HEK293 (cell line): ENCODE data around the gene LRRC4C.

ENCODE experiments used
- CTCF ChIA-PET: fragments of 350-600 bp; formaldehyde crosslinking; extraction: SDS; loops from one replicate; lab custom pipeline; 2021; ENCODE audit warnings: antibody characterized with exemption; lab: Yijun Ruan, JAX
- POLR2A ChIA-PET: fragments of 300-600 bp; formaldehyde crosslinking; extraction: SDS; loops from one replicate; lab custom pipeline; 2020; ENCODE audit warnings: antibody characterized with exemption, inconsistent platforms; lab: Yijun Ruan, JAX
- H3K27ac ChIP-seq: fragments of 200-500 bp; sonication (Bioruptor generic); 2 replicates; pipeline ENCODE4 v1.5.1; 2014; ENCODE audit warnings: low read depth, low read length, control low read depth, inconsistent platforms; ENCODE audit errors: extremely low read depth
- H3K36me3 ChIP-seq, 2 experiments: fragments of 200-500 bp in 1 of 2; sonication (Bioruptor generic) in 1 of 2; 1 replicate in 1 of 2; 2 replicates in 1 of 2; pipeline ENCODE4 v1.5.1; 2014 to 2017; ENCODE audit warnings: inconsistent platforms in 2 of 2, low read length in 2 of 2; ENCODE audit not compliant: control insufficient read depth in 2 of 2, insufficient read depth in 1 of 2
- H3K4me1 ChIP-seq: fragments of 200-500 bp; sonication (Bioruptor generic); 2 replicates; pipeline ENCODE4 v1.5.1; 2014; ENCODE audit warnings: mild to moderate bottlenecking, low read length, inconsistent platforms; ENCODE audit not compliant: control insufficient read depth, insufficient read depth
- H3K4me3 ChIP-seq: 2 replicates; pipeline ENCODE4 v1.5.1; 2011; ENCODE audit warnings: low read depth, mild to moderate bottlenecking, control low read depth, low read length, moderate library complexity
- H3K9me3 ChIP-seq: fragments of 200-500 bp; sonication (Bioruptor generic); 2 replicates; pipeline ENCODE4 v1.5.1; 2014; ENCODE audit warnings: low read depth, low read length, inconsistent platforms; ENCODE audit not compliant: control insufficient read depth, insufficient read depth
- BCL11A ChIP-seq: fragments of 450-650 bp; formaldehyde crosslinking; IDR thresholded peaks from 2 replicates; pipeline ENCODE4 v1.5.1; 2016; ENCODE audit warnings: low read depth, missing biosample characterization, missing genetic modification characterization
- ELK4 ChIP-seq: IDR thresholded peaks from 2 replicates; pipeline ENCODE4 v1.6.1; 2011; ENCODE audit warnings: mild to moderate bottlenecking, low read depth, low read length, borderline replicate concordance
- KLF1 ChIP-seq: fragments of 450-650 bp; formaldehyde crosslinking; IDR thresholded peaks from 2 replicates; pipeline ENCODE4 v1.5.1; 2016; ENCODE audit warnings: missing biosample characterization, missing genetic modification characterization
- MZF1 ChIP-seq: fragments of 450-650 bp; formaldehyde crosslinking; IDR thresholded peaks from 2 replicates; pipeline ENCODE4 v1.5.1; 2017; ENCODE audit warnings: missing biosample characterization, missing genetic modification characterization, borderline replicate concordance
- PRDM4 ChIP-seq: fragments of 450-650 bp; formaldehyde crosslinking; IDR thresholded peaks from 2 replicates; pipeline ENCODE4 v1.5.1; 2017; ENCODE audit warnings: missing biosample characterization, missing genetic modification characterization
- TSHZ1 ChIP-seq: fragments of 450-650 bp; formaldehyde crosslinking; IDR thresholded peaks from 2 replicates; pipeline ENCODE4 v1.5.1; 2016; ENCODE audit warnings: missing biosample characterization, missing genetic modification characterization, borderline replicate concordance
- YY1 ChIP-seq: fragments of 450-650 bp; formaldehyde crosslinking; IDR thresholded peaks from 2 replicates; pipeline ENCODE4 v1.5.1; 2018; ENCODE audit warnings: missing biosample characterization, missing genetic modification characterization
- ZNF157 ChIP-seq: fragments of 450-650 bp; formaldehyde crosslinking; IDR thresholded peaks from 2 replicates; pipeline ENCODE4 v1.5.1; 2016; ENCODE audit warnings: missing biosample characterization, missing genetic modification characterization
- ZNF16 ChIP-seq: fragments of 450-650 bp; formaldehyde crosslinking; IDR thresholded peaks from 2 replicates; pipeline ENCODE4 v1.5.1; 2016; ENCODE audit warnings: low read depth, missing biosample characterization, missing genetic modification characterization
- ZNF362 ChIP-seq: fragments of 450-650 bp; formaldehyde crosslinking; IDR thresholded peaks from 2 replicates; pipeline ENCODE4 v1.5.1; 2016; ENCODE audit warnings: missing biosample characterization, missing genetic modification characterization
- ZNF416 ChIP-seq: fragments of 450-650 bp; formaldehyde crosslinking; IDR thresholded peaks from 2 replicates; pipeline ENCODE4 v1.5.1; 2016; ENCODE audit warnings: missing biosample characterization, missing genetic modification characterization
- ZNF449 ChIP-seq: fragments of 450-650 bp; formaldehyde crosslinking; IDR thresholded peaks from 2 replicates; pipeline ENCODE4 v1.5.1; 2017; ENCODE audit warnings: missing biosample characterization, mild to moderate bottlenecking, missing genetic modification characterization, moderate library complexity
- ZNF596 ChIP-seq: fragments of 450-650 bp; IDR thresholded peaks from 2 replicates; pipeline ENCODE4 v1.5.0; 2018; ENCODE audit warnings: missing biosample characterization, mild to moderate bottlenecking, missing genetic modification characterization, moderate library complexity
- ZNF629 ChIP-seq: fragments of 450-650 bp; formaldehyde crosslinking; IDR thresholded peaks from 2 replicates; pipeline ENCODE4 v1.5.1; 2017; ENCODE audit warnings: missing biosample characterization, missing genetic modification characterization
- ZNF660 ChIP-seq: fragments of 450-650 bp; IDR thresholded peaks from 2 replicates; pipeline ENCODE4 v1.5.1; 2018; ENCODE audit warnings: missing biosample characterization, mild to moderate bottlenecking, missing genetic modification characterization
- ZNF664 ChIP-seq: fragments of 450-650 bp; formaldehyde crosslinking; IDR thresholded peaks from 2 replicates; pipeline ENCODE4 v1.5.1; 2016; ENCODE audit warnings: missing biosample characterization, missing genetic modification characterization
- TF ChIP-seq, protein P1 (sequence below): fragments of 450-650 bp; formaldehyde crosslinking; IDR thresholded peaks from 2 replicates; pipeline ENCODE4 v1.5.1; 2016; ENCODE audit warnings: missing biosample characterization, missing genetic modification characterization

Gene LRRC4C

DNA sequence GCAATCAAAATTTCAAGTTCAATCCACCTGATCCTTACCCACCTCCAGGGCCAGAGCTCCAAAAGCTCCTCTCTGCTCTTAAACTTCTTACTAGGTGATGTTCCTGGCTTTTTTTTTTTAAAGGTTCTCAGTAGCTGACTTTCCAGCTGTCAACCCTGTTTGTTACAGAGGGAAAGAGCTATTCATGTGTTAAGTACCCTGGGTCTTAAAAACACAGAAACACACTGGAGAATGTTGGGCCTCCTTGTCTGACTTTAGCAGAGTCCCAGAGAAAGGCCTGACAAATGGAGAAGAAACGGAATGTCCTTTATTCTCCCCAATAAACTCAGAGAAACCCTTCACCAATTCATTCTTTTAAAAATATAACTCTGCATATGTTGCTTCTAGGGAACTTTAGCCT is 3.2 kb downstream of the LRRC4C start:
- TF ChIP-seq, protein P1, sequence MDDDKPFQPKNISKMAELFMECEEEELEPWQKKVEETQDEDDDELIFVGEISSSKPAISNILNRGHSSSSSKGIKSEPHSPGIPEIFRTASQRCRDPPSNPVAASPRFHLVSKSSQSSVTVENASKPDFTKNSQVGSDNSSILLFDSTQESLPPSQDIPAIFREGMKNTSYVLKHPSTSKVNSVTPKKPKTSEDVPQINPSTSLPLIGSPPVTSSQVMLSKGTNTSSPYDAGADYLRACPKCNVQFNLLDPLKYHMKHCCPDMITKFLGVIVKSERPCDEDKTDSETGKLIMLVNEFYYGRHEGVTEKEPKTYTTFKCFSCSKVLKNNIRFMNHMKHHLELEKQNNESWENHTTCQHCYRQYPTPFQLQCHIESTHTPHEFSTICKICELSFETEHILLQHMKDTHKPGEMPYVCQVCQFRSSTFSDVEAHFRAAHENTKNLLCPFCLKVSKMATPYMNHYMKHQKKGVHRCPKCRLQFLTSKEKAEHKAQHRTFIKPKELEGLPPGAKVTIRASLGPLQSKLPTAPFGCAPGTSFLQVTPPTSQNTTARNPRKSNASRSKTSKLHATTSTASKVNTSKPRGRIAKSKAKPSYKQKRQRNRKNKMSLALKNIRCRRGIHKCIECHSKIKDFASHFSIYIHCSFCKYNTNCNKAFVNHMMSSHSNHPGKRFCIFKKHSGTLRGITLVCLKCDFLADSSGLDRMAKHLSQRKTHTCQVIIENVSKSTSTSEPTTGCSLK (tag by site-specific recombination): no peak
- TF ChIP-seq ZNF596 (tag by site-specific recombination) (no peak), BCL11A (tag by site-specific recombination) (no peak), ZNF660 (tag by site-specific recombination) (no peak), ZNF449 (tag by site-specific recombination) (no peak), MZF1 (tag by site-specific recombination) (no peak), ZNF157 (tag by site-specific recombination) (no peak), KLF1 (tag by site-specific recombination) (no peak), ZNF664 (no peak), TSHZ1 (tag by site-specific recombination) (no peak), ELK4 (no peak), YY1 (no peak), ZNF629 (no peak), ZNF416 (tag by site-specific recombination) (no peak), ZNF16 (tag by site-specific recombination) (no peak), PRDM4 (no peak), ZNF362 (tag by site-specific recombination) (no peak)
- H3K4me1 ChIP-seq: no peaks in the 10 kb centered on the region
- no peak overlapping the region for H3K4me3 ChIP-seq
- POLR2A ChIA-PET: no interaction called here
- no peaks in the 10 kb centered on the region for H3K9me3 ChIP-seq
- H3K36me3 ChIP-seq: no peaks in the 10 kb centered on the region
- H3K27ac ChIP-seq: no peak overlapping the region
- CTCF ChIA-PET: interaction anchor here (0.6 kb wide), 1 partner anchor 27 kb away, joined by 4 read pairs; no protein-coding TSS in a partner anchor
